ENCODE results near the gene FANK1.

DNA sequence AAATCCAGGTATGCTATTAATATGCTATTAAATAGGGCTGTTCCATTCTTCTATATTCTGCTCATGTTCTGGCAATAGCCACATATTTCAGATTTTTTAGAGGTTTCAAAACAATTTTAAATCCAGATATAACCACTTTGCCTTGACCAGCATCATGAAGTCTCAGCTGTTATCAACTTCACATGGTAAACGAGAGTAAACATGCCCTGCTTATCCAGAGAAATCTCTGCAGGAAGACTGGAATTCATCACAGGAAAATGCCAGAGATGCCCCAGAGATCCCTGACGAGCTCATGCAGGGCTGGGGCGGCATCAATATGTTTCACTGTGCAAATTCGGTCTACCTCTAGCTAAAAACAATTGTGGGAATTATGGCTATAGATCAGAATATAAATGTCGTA, 126.5 kb downstream of the FANK1 start:
- TF ChIP-seq, protein P1, sequence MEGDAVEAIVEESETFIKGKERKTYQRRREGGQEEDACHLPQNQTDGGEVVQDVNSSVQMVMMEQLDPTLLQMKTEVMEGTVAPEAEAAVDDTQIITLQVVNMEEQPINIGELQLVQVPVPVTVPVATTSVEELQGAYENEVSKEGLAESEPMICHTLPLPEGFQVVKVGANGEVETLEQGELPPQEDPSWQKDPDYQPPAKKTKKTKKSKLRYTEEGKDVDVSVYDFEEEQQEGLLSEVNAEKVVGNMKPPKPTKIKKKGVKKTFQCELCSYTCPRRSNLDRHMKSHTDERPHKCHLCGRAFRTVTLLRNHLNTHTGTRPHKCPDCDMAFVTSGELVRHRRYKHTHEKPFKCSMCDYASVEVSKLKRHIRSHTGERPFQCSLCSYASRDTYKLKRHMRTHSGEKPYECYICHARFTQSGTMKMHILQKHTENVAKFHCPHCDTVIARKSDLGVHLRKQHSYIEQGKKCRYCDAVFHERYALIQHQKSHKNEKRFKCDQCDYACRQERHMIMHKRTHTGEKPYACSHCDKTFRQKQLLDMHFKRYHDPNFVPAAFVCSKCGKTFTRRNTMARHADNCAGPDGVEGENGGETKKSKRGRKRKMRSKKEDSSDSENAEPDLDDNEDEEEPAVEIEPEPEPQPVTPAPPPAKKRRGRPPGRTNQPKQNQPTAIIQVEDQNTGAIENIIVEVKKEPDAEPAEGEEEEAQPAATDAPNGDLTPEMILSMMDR (IDR thresholded peaks at IDR 0.05) = no peak
- TF ChIP-seq POLR2A (IDR thresholded peaks at IDR 0.05) = no peak
